ENCODE data around the gene PRIMPOL.

The PRIMPOL gene

GRCh38 chr4:184668511-184669114 lies 19.1 kb downstream of the PRIMPOL start:
- DNase-seq, result no peak

DNA sequence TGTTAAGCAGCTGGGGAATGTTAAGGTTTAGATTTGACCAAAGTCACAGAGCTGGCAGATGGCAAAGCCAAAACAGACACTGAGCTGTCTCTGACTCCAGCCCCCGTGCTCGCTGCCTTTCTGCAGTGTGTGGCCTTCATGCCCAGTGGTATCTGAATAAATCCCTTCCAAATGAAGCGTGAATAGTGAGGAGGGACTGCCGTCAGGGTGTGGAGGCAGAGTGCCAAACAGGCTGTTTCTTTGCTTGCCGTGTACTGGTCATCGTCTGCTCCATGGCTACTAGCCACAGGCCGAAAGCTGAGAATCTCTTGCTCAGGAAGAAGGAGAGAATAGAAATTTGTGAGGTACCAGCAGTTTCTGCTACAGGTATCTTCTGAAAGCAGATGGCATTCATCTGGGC lies 19.7 kb downstream of the PRIMPOL start:
- DNase-seq, result no peak

DNA sequence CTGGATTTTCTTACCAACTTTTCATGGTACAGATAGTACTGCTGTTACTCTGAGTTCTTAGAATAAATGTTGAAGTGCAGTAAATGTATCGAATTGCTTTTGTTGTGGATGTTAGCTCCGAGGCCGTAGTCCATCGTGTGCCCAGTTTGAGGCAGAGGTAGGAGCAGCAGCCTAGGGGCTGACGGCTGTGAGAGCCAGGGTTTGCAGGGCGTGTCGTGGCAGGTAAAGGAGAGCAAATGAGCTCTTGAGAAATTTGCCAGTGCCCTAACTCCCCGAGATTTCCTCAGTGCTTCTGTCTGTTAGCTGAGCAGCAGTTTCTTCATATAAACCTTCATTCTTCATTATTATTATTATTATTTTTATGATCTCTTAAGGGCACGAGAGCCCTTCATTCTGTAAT lies 21.6 kb downstream of the PRIMPOL start:
- no peak for DNase-seq

DNA sequence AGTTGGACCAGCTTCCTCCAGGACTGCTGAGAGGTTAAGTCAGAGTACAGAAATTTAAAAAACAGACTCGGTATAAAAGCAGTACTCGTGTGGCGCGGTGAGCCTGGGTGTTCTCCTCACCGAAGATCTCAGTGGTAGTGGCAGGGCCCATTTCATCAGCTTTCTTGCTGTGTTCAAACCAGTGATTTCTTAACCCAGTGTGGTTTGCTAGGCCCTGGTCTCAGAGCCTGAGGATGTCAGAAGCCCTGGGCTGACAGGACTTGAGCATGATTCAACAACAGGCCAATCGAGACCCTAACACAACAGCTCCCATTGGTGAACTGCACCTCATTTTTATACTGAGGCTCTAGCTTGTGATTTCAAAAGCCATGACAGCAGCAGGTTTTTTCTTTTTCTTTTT lies 23.2 kb downstream of the PRIMPOL start:
- DNase-seq, result no peak

DNA sequence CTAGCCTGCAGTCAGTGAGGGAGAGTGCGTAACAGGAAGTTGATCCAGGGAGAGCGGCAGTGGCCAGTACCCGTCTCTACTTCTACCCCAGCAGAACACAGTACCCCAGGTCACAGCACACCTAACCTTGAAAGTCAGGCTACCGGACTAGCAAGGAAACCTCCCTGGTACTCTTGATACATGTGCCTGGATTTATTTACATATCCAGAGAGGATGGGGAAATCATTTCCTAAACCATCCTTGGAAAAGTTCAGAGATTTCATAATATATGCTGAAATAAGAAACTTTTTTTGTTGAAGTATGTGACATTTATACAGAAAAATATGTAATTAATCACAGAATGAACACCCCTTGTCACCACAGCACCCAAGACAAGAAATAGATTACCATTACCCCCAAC lies 24.5 kb downstream of the PRIMPOL start:
- DNase-seq, result no peak

GRCh38 chr4:184675018-184675417 lies 25.5 kb downstream of the PRIMPOL start:
- no peak for DNase-seq

GRCh38 chr4:184675821-184676492 lies 26.4 kb downstream of the PRIMPOL start:
- no peak for DNase-seq

- DNase-seq, result no peak
These were observed 31.2 kb downstream of the PRIMPOL start for GRCh38 chr4:184680698-184681097.

DNA sequence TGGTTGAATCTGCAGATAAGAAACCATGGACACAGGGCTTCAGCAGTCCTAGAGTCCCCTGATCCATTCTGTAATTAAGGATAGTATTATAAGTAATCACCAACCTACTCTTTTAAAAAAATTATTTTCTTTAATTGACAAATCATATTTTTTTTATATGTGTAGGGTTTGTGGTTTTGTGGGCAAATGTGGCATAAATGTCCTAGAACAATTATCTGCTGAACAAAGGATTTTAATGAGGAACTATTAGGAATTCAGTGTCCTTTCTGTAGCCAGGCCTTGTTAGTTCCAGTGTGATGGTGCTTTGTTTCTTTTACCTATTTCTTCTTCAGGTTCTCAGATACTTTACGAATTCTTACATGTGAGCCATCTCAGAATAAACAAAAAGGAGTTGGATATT lies 32.4 kb downstream of the PRIMPOL start:
- DNase-seq, result no peak

DNA sequence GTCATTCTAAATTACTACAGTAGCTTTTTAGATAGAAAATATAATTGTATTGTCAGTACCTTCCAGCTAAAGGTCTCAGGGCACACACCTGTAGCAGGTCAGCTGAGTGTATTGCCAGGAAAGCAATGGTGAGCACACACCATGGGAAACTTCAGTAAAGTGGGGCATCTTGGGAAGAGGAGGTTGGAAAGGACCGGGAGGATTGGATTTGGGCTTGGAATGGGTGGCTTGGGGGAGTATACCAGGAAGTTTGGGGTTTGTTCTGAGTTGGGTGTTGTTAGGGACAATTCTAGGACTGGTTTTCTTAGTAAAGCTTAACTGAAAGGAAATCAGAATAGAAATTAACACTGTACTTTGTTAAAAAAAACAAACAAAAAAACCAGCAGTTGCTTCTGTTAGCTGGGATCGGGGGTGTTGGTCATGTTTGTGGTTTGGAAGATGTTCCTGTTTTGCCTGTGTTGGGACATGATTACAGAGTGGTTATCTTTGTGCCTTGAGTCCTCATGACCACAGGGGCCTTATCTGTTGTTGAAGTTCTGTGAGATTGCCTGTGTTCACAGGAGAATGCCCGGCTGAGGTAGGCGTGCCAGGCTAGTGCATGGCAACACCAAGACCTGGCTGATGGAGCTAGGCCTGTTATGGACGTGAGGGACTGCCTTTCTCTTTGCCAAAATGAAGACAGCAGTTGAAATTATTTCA lies 35.1 kb downstream of the PRIMPOL start:
- no peak for DNase-seq

GRCh38 chr4:184688005-184688404 lies 38.5 kb downstream of the PRIMPOL start:
- no peak for DNase-seq

GRCh38 chr4:184688447-184688846 lies 38.9 kb downstream of the PRIMPOL start:
- DNase-seq, result peak; percentile 36

DNA sequence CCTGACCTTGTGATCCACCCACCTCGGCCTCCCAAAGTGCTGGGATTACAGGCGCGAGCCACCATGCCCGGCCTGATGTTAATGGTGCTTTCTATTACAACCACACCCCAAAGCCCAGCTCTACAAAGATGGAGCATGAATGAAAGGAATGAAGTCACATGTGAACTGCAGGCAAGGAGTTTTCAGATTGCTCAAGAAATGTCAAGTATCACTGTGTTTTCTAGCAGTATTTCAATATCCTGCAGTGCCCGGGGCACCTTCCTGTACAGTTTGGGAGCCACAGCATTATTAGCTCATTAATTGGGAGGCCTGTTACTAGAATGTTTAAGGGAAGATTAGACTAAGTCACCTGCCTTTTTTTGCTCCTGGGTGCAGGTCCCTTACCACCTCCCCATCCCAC lies 40.1 kb downstream of the PRIMPOL start:
- no peak for DNase-seq

DNA sequence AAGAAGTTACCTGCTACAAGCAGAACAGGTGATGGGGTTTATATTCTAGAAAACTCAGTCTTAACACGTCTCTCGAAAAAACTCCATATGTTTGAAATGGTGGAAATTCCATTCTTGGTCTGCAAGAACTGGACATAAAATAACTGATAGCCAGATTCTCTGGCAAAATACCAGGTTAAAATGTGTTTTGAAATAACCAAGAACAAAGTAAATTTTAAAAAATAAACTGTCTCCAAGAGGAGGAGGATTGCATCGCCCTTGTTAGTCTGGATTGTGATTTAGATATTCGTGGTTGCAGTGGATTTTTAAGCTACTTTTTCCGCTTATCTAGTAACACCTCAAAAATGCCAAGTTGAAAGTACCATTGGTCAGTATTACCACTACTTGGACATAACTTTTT lies 43.5 kb downstream of the PRIMPOL start:
- DNase-seq, result no peak

DNA sequence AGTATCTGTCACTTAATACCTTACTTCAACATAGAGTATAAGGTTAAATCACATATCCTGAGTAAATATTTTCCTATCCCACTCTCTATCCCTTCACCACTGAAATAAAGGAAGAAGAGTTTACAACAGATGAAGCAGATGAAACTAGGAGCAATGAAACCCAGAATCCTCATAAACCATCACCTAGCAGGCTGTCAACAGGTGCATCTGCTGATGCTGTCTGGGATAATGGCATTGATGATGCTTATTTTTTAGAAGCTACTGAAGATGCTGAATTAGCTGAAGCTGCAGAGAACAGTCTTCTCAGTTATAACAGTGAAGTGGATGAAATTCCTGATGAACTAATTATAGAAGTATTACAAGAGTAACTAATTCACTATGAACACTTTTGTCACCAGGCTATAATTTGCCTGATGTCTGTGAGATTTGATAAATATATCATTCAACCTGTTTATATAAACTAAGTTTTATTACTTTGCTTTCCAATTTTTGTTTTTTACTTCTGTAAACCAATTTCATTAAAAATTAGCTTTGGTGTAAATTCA lies 44.9 kb downstream of the PRIMPOL start:
- DNase-seq, result no peak

DNA sequence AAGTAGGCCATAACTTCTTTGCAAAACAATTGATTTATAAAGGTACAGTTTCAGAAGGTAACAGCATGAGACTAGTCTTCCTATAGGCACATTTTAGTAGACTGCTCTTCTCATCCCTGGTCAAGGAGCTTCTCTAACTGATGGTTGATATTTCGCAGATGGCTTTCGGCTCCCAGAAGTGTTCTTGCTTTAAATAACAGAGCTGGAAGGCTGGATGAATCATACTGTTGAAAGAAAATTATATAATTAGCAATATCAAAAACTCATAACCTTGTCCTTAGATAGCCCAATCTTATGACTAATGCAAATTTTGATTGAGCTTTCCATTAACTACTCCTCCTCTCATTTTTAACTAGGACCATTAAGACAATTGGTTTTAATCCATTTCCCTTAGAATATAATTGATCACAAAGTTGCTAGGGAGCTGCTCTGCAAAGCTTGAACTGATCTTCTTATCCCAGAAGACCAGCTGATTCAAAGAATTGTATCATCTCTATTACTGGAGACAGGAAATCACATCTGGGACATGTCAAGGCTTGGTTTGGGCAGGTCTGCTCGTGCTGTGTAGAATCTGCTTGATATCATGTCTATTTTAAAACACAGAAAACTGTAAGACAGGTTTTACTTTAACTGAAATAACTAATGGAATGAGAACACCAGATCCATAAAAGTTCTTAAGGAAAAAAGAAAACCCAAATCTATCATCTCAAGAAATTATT lies 45.8 kb downstream of the PRIMPOL start:
- DNase-seq, result no peak

DNA sequence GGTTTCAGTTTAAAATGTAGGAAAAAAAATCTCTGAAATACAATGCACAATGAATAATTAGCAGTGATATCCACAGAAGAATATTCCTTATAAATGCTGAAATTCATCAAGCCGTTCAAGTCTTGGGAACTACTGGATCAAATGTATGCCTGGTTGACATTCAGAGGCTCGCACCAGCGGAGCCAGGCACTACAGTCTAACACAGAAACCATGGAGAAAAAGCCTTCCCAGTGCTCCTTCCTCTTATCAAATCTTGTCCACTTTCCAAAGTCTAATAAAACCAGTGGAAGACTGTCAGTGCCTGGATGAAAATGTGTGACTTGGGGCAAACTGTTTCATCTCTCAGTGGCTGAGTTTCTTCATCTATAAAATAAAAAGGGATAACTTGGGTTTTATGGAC lies 48.4 kb downstream of the PRIMPOL start:
- no peak for DNase-seq

GRCh38 chr4:184699941-184700340 lies 50.4 kb downstream of the PRIMPOL start:
- no peak for DNase-seq

DNA sequence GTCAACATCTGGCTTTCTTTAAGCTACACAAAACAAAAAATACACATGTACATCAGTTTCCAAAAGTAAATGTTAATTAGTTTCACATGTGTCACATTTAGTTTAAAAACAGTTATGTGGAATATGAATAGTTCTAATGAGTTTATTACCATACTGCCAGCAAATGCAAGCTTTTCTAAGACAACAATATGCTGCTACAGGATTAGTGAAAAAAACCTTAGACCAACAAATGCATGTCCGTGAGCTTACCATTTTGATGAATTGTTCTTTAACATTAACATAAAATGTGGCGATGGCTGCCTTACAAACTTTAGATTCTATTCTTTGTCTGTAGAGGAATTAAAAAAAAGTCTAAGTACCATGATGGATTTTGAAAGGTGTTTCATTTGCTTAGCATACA lies 52.6 kb downstream of the PRIMPOL start:
- no peak for DNase-seq

- no peak for DNase-seq
These were observed 56.2 kb downstream of the PRIMPOL start for GRCh38 chr4:184705692-184706091.

DNA sequence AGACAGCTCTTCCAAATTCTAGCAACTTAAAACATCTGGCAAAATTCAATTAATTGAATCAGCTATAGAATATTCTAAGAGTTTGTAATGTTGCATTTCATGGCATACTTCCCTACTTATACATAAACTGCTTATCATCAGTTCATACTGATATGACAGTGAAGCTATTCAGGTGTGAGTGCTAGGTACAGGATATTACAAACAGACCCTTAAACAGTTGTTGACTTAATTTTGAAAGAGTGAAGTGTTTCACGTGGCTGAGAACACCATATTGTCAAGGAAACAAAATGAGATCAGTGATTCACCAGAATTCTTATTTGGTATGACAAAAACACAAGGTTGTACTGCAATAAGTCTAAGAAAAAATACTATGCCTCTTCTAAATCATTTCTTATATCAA lies 56.9 kb downstream of the PRIMPOL start:
- DNase-seq, result no peak

DNA sequence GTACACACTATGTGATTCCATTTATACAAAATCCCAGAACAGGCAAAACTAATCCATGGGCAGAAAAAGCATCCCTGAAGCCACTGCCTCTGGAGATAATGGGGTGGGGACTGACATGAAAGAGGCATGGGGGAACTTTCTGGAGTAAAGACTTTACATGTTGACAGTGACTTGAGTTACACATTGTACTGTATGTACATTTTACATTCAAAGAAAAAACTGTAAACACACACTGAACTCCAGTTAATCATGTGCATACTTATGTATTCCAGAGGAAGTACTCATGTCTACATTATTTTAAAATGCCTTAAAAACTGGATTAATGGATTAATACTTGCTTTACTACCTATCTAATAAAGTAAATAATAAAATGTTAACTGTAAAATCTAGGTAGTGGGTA lies 62.8 kb downstream of the PRIMPOL start:
- no peak for DNase-seq

GRCh38 chr4:184713887-184714286 lies 64.3 kb downstream of the PRIMPOL start:
- no peak for DNase-seq

DNA sequence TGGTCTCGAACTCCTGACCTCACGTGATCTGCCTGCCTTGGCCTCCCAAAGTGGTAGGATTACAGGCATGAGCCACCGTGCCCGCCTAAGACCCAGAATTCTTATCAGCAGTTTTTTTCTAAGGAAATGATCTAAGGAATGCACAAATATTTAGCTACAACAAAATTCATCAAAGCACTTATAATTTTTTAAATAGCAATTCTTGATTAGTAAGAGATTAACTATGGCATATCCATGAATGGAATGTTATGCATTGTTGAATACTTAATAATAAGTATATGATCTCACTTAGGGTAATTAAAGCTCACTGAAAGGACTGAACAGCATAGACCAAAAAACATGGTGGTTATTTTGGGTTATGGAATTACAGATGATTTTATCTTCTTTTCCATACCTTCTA lies 66.0 kb downstream of the PRIMPOL start:
- DNase-seq, result no peak

Data from stimulated activated CD8-positive, alpha-beta memory T cell treated with anti-CD3 and anti-CD28 coated beads, Interleukin-4, amount 100 ng/mL, for 48 hours (primary cell).